ENCODE data around the gene VWA8.

GRCh38 chr13:41720839-41721561 lies 239.9 kb downstream of the VWA8 start:
- TF ChIP-seq POLR2AphosphoS5 (IDR thresholded peaks at IDR 0.05; ENCODE audit: low read depth, low read length) (no peak), SIN3A (IDR thresholded peaks at IDR 0.05; ENCODE audit: borderline replicate concordance, insufficient read depth, low read length) (no peak), REST (IDR thresholded peaks at IDR 0.05; ENCODE audit: insufficient read depth in 1 of 2, low read depth in 2 of 2, low read length in 2 of 2) (no peak)
